NB4 (cell line): ENCODE data around the gene HSP90B1.

ENCODE experiments used
- CTCF ChIP-seq: IDR thresholded peaks from one replicate; pipeline ENCODE4 v1.5.1; 2012; ENCODE audit warnings: low read depth, low read length
- MAX ChIP-seq: IDR thresholded peaks from 2 replicates; pipeline ENCODE4 v1.6.1; 2011; ENCODE audit warnings: low read depth, low read length
- POLR2A ChIP-seq: IDR thresholded peaks from 2 replicates; pipeline ENCODE4 v1.6.1; 2011; ENCODE audit warnings: mild to moderate bottlenecking; ENCODE audit not compliant: insufficient read length; ENCODE audit errors: extremely low read depth

- TF ChIP-seq CTCF (no peak), POLR2A (no peak), MAX (no peak)
Observed at GRCh38 chr12:103958621-103959020, 28.4 kb downstream of the HSP90B1 start.
